DMS153 (cell line): Measurements from ENCODE around the gene SRGAP1.

Experiments
- DNase-seq: peaks from one replicate; lab custom pipeline; 2025; lab: John Stamatoyannopoulos, UW

Gene SRGAP1

DNA sequence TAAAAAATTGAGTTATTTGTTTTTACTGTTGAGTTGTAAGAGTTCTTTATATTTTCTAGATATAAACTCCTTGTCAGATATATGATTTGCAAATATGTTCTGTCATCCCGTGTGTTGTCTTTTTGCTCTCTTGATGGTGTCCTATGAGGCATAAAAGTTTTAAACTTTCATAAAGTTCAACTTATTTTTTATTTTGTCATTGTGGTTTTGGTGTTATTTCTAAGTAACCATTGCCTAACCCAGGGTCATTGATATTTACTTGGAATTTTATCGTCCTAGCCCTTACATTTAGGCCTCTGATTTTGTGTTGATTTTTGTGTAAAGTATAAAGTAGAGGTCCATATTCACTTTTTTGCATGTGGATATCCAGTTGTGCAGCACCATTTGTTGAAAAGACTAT, 63.1 kb downstream of the SRGAP1 start:
- DNase-seq = no peak

GRCh38 chr12:63909746-63910145, 65.2 kb downstream of the SRGAP1 start:
- DNase-seq = no peak

DNA sequence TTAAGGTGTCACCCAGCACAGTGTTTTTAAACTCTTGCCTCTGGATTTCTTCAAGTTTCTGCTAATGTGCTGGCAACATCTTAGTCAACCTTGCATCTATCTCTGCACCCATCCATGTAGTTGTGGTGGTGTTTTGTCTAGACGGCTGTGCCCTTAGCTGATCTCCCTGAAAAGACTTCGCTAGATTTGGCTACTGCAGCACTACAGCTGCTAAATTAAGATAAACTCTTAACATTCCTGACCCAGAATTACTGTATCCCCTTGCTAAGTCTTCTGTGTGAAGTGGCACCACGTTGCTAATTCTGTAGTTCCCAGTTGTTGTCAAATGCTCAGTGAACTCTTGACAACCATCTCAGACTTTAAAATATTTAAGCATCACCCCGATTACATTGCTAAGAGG, 66.8 kb downstream of the SRGAP1 start:
- DNase-seq = no peak

- no peak for DNase-seq
Observed at GRCh38 chr12:63912651-63913050, 68.2 kb downstream of the SRGAP1 start.

DNA sequence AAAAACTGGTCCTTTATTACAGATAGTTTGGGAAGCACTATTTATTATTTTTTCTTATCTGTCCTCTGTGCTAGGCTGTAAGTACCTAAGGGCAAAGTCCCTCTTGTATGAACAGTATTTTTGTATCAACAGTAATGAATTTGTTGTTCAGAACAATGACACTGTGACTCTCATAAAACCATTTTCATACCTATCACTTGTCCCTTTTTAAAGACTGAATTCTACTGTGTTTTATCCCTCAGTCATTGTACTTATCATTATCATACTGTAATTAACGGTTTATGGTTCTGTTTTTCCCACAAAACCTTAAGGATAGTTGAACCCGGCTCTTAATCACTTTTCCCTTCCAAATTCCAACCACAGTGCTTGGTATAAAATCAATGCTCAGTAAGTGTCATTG, 69.4 kb downstream of the SRGAP1 start:
- DNase-seq = no peak

- peak; percentile 46 for DNase-seq
Observed at GRCh38 chr12:63915105-63915800, 70.8 kb downstream of the SRGAP1 start.

DNA sequence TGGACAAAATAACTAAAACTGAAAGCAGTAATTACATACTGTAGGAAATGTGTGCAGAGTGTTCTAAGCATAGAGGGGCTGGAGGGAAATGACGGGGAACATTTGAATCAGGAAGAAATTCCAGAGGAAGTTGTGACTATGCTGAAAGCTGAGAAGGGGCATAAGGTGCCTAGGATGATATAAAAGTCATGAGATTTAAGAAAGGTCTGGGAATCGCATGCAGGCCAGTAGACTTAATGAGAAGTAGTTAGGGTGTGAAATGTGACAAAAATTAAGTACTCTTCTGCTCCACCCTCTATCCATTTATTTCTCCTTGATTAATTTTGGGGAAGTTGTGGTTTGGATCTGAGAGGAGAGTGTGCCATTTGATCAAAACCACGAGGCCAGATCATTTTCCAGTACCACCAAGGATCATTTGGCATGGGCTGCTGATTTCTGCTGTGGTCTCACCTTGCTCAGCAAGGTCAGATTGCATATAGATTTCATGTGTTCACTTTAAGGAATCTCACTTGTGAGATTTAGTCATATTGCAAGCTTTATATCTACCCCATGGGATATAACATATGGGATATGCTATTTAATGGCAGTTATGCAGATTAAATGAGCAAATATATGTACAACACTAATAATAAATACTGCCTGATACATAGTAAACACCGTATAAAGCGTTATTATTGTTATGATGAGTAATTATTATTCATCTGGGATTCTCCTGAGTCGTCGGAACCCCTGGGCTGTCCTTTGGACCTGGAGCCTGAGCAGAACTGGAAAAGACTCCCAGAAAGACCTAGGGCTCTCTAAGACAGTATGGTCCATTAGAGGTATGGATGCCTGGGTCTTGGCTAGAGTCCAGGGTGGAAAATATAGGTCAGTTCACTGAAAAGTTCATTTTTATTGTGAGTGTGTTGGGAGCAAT, 72.3 kb downstream of the SRGAP1 start:
- no peak for DNase-seq

- no peak for DNase-seq
Observed at GRCh38 chr12:63917477-63917862, 73.0 kb downstream of the SRGAP1 start.

GRCh38 chr12:63917864-63918799, 73.6 kb downstream of the SRGAP1 start:
- DNase-seq = peak; percentile 60

- DNase-seq = peak; percentile 60
Observed at GRCh38 chr12:63918800-63919300, 74.3 kb downstream of the SRGAP1 start.

- DNase-seq = no peak
Observed at GRCh38 chr12:63919756-63920155, 75.3 kb downstream of the SRGAP1 start.

GRCh38 chr12:63921157-63921556, 76.7 kb downstream of the SRGAP1 start:
- no peak for DNase-seq

- no peak for DNase-seq
Observed at GRCh38 chr12:63922474-63922873, 78.0 kb downstream of the SRGAP1 start.

- no peak for DNase-seq
Observed at GRCh38 chr12:63924781-63925180, 80.3 kb downstream of the SRGAP1 start.

DNA sequence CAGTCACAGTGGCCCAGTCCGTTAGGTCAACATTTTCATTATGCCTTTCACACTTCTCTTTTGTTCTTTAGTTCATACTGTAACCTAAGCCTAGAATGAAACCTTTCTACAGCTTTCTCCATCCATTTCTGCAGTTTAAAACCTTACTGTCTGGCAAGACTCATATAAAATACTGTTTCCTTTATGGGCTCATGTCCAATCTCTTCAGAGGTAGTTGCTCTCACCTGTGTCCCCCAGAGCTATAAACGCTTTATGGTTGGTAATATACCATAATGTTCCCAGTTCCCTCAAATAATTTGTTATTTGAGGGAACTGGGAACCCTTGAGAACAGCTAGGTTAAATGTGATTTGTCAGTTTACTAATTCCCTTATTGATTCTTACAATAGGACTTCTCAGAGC, 83.0 kb downstream of the SRGAP1 start:
- DNase-seq = no peak

GRCh38 chr12:63928305-63928704, 83.8 kb downstream of the SRGAP1 start:
- no peak for DNase-seq

DNA sequence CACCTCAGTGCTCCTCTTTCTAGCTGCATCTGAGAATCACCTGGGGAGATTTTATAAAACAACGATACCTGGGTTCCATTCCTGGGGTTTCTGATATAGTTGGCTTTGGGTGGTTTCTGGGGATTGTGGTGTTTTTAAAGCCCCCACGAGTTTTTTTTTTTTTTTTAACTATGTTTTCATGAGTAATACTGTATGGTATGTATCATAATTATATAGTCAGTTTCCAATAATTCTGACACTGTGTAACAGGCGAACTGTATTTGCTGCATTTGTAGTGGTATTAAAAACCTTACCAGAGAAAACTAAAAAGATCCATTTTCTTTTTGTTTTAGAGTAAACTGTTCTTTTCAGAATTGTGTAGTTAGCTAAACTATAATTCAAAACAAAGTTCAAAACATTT, 84.9 kb downstream of the SRGAP1 start:
- no peak for DNase-seq

GRCh38 chr12:63930971-63931370, 86.5 kb downstream of the SRGAP1 start:
- no peak for DNase-seq

GRCh38 chr12:63931703-63932102, 87.2 kb downstream of the SRGAP1 start:
- no peak for DNase-seq

- DNase-seq = no peak
Observed at GRCh38 chr12:63934936-63935335, 90.4 kb downstream of the SRGAP1 start.

GRCh38 chr12:63935361-63935760, 90.9 kb downstream of the SRGAP1 start:
- no peak for DNase-seq
